NCI-H345 treated with DMSO at 0.1 percent for 48 hours (cell line): ENCODE measurements around the gene LAIR2.

Experiments
- DNase-seq: peaks from one replicate; lab custom pipeline; 2025; ENCODE audit not compliant: unreplicated experiment; lab: John Stamatoyannopoulos, UW

The LAIR2 gene

GRCh38 chr19:54502518-54503048 is at the start of gene LAIR2:
Gene LAIR2, plus strand, starts transcription at chr19:54502831. Its CDS starts 88 bp downstream, at chr19:54502919.
- DNase-seq: no peak

GRCh38 chr19:54453921-54454780 is 48.5 kb upstream of the LAIR2 start:
- DNase-seq: no peak

GRCh38 chr19:54454781-54455675 is 47.6 kb upstream of the LAIR2 start:
- DNase-seq: no peak

- DNase-seq: no peak
Observed at GRCh38 chr19:54455786-54456422, 46.7 kb upstream of the LAIR2 start.

- DNase-seq: no peak
Observed at GRCh38 chr19:54456423-54457373, 45.9 kb upstream of the LAIR2 start.

GRCh38 chr19:54457773-54458647 is 44.6 kb upstream of the LAIR2 start:
- no peak for DNase-seq

GRCh38 chr19:54458648-54459281 is 43.9 kb upstream of the LAIR2 start:
- DNase-seq: no peak

- DNase-seq: no peak
Observed at GRCh38 chr19:54459282-54460229, 43.1 kb upstream of the LAIR2 start.

- DNase-seq: no peak
Observed at GRCh38 chr19:54460230-54461005, 42.2 kb upstream of the LAIR2 start.

- DNase-seq: no peak
Observed at GRCh38 chr19:54461210-54461609, 41.4 kb upstream of the LAIR2 start.

- DNase-seq: no peak
Observed at GRCh38 chr19:54461613-54462012, 41.0 kb upstream of the LAIR2 start.

- DNase-seq: no peak
Observed at GRCh38 chr19:54462047-54462654, 40.5 kb upstream of the LAIR2 start.

- no peak for DNase-seq
Observed at GRCh38 chr19:54462655-54463530, 39.7 kb upstream of the LAIR2 start.

- DNase-seq: no peak
Observed at GRCh38 chr19:54463531-54464043, 39.0 kb upstream of the LAIR2 start, which contains the start of gene LENG9. Gene LENG9, minus strand, starts transcription at chr19:54463778. Its CDS starts 252 bp downstream, at chr19:54463526.

GRCh38 chr19:54464044-54464629 is 38.5 kb upstream of the LAIR2 start:
- peak; percentile 38 for DNase-seq
